A673 (cell line): ENCODE measurements around the gene CDYL. TPM values are rescaled to one million over a fixed set of nuclear protein-coding genes. Genes with fewer than 3 reads are reported as not detected.

Experiments used
- BruUV-seq: library from RNA; stranded (reverse); fragments of 400-500 nt; replicated peaks from 2 replicates; lab custom pipeline; 2021; lab: Mats Ljungman, UMichigan
- CTCF ChIA-PET: fragments of 300-600 bp; sonication (Branson Sonifier 250); formaldehyde crosslinking; loops from one replicate; lab custom pipeline; 2022; ENCODE audit warnings: antibody characterized with exemption; lab: Charles Lee
- POLR2A ChIA-PET: fragments of 300-600 bp; sonication (Branson Sonifier 250); formaldehyde crosslinking; loops from one replicate; lab custom pipeline; 2022; ENCODE audit warnings: antibody characterized with exemption; ENCODE audit not compliant: low non-redundant PET; lab: Charles Lee
- DNase-seq: peaks from one replicate; pipeline ENCODE4 v3.0.0-alpha.2; 2015; ENCODE audit warnings: low spot score
- H3K27ac ChIP-seq: fragments of 200-600 bp; sonication (generic); 2 replicates; pipeline ENCODE4 v1.5.1; 2016; ENCODE audit warnings: mixed run types, low read depth, mild to moderate bottlenecking, mixed read lengths, antibody characterized with exemption, low read length; ENCODE audit not compliant: poor library complexity, severe bottlenecking
- H3K27me3 ChIP-seq: fragments of 200-600 bp; sonication (generic); replicated peaks from 2 replicates; pipeline ENCODE4 v1.6.1; 2017; ENCODE audit warnings: mixed run types, low read depth, mild to moderate bottlenecking, mixed read lengths, antibody characterized with exemption, low read length; ENCODE audit not compliant: insufficient read depth, poor library complexity
- H3K36me3 ChIP-seq: fragments of 200-600 bp; sonication (generic); 2 replicates; pipeline ENCODE4 v1.6.1; 2016; ENCODE audit warnings: mixed run types, mild to moderate bottlenecking, mixed read lengths, antibody characterized with exemption, low read length; ENCODE audit not compliant: insufficient read depth, poor library complexity, severe bottlenecking
- H3K4me1 ChIP-seq: fragments of 200-600 bp; sonication (generic); 2 replicates; pipeline ENCODE4 v1.6.1; 2017; ENCODE audit warnings: mixed run types, mild to moderate bottlenecking, mixed read lengths, antibody characterized with exemption, low read length; ENCODE audit not compliant: insufficient read depth, poor library complexity, severe bottlenecking
- H3K4me3 ChIP-seq: fragments of 200-600 bp; sonication (generic); 2 replicates; pipeline ENCODE4 v1.5.1; 2016; ENCODE audit warnings: low read depth, mixed run types, mild to moderate bottlenecking, mixed read lengths, low read length; ENCODE audit not compliant: poor library complexity, severe bottlenecking
- H3K9me3 ChIP-seq: fragments of 200-600 bp; sonication (generic); 2 replicates; pipeline ENCODE4 v1.6.1; 2016; ENCODE audit warnings: mixed run types, low read depth, mild to moderate bottlenecking, mixed read lengths, antibody characterized with exemption, low read length; ENCODE audit not compliant: poor library complexity, severe bottlenecking
- CTCF ChIP-seq: fragments of 300-800, 200-600 bp; sonication (generic); conservative IDR thresholded peaks from 2 replicates; pipeline ENCODE4 v1.5.1; 2017; ENCODE audit warnings: low read depth, mild to moderate bottlenecking, antibody characterized with exemption, low read length, moderate library complexity, mixed read lengths
- EZH2 ChIP-seq: fragments of 200-600 bp; sonication (generic); IDR thresholded peaks from 2 replicates; pipeline ENCODE4 v1.6.1; 2017; ENCODE audit warnings: borderline replicate concordance, low read depth, mild to moderate bottlenecking, mixed read lengths, antibody characterized with exemption, low read length; ENCODE audit not compliant: poor library complexity, severe bottlenecking
- intact Hi-C: fragments of 100-400 bp; cut with micrococcal nuclease; formaldehyde crosslinking; loops from one replicate; pipeline ENCODE4 v1.10.0; 2022; ENCODE audit not compliant: unreplicated experiment
- total RNA-seq: library from RNA; stranded (reverse); gene quantifications from 2 replicates; pipeline ENCODE4 v1.2.3, GENCODE V29; 2021

CDYL gene
- total RNA-seq, 1 experiment from 2014 or later = 57.6 TPM

- ChIA-PET POLR2A (no interaction called here), CTCF (no interaction called here)
- Histone ChIP-seq H3K27me3 (no peaks in the 10 kb centered on the region), H3K36me3 (no peaks in the 10 kb centered on the region), H3K4me1 (no peaks in the 10 kb centered on the region), H3K27ac (no peak overlapping the region), H3K4me3 (no peak overlapping the region), H3K9me3 (no peaks in the 10 kb centered on the region)
- TF ChIP-seq EZH2 (no peak), CTCF (no peak)
- no TSS peak for BruUV-seq
- intact Hi-C loops = no loop called here
- no peak for DNase-seq
These were observed 191.3 kb downstream of the CDYL start for GRCh38 chr6:4967301-4968030.

GRCh38 chr6:4969609-4970285 is 193.5 kb downstream of the CDYL start:
- ChIA-PET CTCF (no interaction called here), POLR2A (no interaction called here)
- Histone ChIP-seq H3K4me3 (no peak overlapping the region), H3K9me3 (no peaks in the 10 kb centered on the region), H3K27me3 (no peaks in the 10 kb centered on the region), H3K27ac (no peak overlapping the region), H3K4me1 (peaks cover 8% of the 10 kb centered on the region), H3K36me3 (no peaks in the 10 kb centered on the region)
- no peak for DNase-seq
- TF ChIP-seq CTCF (no peak), EZH2 (no peak)
- intact Hi-C loops = no loop called here
- no TSS peak for BruUV-seq

- H3K9me3 ChIP-seq = no peaks in the 10 kb centered on the region
- no peak for TF ChIP-seq CTCF
- no peak for TF ChIP-seq EZH2
- DNase-seq = no peak
- intact Hi-C loops = no loop called here
- no peaks in the 10 kb centered on the region for H3K27me3 ChIP-seq
- POLR2A ChIA-PET = no interaction called here
- H3K4me1 ChIP-seq = peaks cover 12% of the 10 kb centered on the region
- CTCF ChIA-PET = no interaction called here
- H3K4me3 ChIP-seq = no peak overlapping the region
- no peaks in the 10 kb centered on the region for H3K36me3 ChIP-seq
- BruUV-seq = no TSS peak
- no peak overlapping the region for H3K27ac ChIP-seq
These were observed 194.7 kb downstream of the CDYL start for GRCh38 chr6:4970739-4971395.
